D721Med (cell line): ENCODE data around the gene RPL13A.

Source experiments
- DNase-seq: peaks from one replicate; pipeline ENCODE4 v3.0.0; 2011; ENCODE audit warnings: low spot score; ENCODE audit not compliant: insufficient read length
- FAIRE-seq: peaks from 2 replicates; lab custom pipeline; 2011; peaks lifted over from hg19 to GRCh38; lab: Jason Lieb, UNC
- TF ChIP-seq, protein P1 (sequence below): IDR thresholded peaks from 2 replicates; pipeline ENCODE4 v1.5.1; 2012; ENCODE audit warnings: mild to moderate bottlenecking, control low read depth; ENCODE audit not compliant: insufficient read depth; ENCODE audit errors: missing control alignments

The RPL13A gene

DNA sequence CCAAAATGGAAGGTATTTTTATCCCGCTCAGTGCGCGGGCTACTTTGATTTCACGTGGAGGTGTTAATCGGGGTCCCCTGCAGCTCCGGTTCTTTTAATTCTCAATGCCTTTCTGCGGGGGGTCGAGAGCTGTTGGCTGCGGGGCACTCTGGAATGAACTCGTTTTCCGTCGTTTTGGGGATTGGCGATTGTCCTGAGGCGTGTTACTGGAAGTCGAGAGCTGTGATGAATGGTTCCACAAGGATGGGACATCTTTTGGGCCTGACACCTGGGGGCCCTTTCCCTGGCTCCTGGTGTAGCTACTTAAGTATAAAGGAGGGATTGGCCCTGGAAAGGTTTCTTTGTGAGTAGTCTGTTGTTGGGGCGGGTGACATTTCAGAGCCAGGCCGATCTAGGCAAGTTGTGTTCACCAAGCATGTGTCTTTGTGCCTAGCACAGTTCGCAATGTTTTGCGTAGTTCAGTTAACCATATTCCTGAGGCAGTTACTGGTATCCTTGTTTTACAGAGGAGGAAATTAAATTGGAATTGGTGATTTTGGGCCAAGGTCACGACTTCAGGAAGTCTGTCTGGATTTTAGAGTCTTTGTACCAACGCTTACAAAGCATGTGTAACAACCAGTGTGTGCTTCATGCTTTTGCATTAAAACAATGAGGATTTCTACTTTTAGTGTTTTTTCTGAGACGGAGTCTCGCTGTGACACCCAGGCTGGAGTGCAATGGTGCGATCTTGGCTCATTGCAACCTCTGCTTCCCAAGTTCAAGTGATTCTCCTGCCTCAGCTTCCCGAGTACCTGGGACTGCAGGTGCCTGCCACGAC is 846 bp downstream of the RPL13A start:
- TF ChIP-seq, protein P1, sequence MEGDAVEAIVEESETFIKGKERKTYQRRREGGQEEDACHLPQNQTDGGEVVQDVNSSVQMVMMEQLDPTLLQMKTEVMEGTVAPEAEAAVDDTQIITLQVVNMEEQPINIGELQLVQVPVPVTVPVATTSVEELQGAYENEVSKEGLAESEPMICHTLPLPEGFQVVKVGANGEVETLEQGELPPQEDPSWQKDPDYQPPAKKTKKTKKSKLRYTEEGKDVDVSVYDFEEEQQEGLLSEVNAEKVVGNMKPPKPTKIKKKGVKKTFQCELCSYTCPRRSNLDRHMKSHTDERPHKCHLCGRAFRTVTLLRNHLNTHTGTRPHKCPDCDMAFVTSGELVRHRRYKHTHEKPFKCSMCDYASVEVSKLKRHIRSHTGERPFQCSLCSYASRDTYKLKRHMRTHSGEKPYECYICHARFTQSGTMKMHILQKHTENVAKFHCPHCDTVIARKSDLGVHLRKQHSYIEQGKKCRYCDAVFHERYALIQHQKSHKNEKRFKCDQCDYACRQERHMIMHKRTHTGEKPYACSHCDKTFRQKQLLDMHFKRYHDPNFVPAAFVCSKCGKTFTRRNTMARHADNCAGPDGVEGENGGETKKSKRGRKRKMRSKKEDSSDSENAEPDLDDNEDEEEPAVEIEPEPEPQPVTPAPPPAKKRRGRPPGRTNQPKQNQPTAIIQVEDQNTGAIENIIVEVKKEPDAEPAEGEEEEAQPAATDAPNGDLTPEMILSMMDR: no peak

DNA sequence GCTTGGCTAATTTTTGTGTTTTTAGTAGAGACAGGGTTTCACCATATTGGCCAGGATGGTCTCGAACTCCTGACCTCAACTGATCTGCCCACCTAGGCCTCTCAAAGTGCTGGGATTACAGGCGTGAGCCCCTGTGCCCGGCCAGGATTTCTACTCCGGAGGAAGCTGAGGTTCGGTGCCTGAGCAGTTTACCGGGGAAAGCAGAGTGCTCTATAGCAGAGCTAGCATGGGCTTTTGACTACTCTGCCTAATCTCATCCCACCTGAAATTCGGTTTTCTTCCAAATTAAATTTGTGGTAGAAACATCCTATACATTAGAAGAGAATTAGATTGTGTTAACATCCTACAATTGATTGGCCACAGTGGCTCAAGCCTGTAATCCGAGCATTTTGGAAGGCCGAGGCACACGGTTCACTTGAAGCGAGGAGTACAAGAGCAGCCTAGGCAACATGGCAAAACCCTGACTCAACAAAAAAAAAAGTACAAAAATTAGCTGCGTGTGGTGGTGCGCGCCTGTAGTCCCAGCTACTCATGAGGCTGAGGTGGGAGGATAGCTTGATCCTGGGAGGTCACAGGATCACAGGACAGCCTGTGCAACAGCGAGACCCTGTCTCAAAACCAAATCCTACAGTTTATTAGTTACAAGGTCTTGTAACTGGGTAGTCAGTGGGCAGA is 1.6 kb downstream of the RPL13A start:
- DNase-seq (no peak), FAIRE-seq (no peak)
- TF ChIP-seq, protein P1: no peak

More for the DNA sequence above, 846 bp downstream of the RPL13A start:
- DNase-seq (no peak), FAIRE-seq (no peak)

DNA sequence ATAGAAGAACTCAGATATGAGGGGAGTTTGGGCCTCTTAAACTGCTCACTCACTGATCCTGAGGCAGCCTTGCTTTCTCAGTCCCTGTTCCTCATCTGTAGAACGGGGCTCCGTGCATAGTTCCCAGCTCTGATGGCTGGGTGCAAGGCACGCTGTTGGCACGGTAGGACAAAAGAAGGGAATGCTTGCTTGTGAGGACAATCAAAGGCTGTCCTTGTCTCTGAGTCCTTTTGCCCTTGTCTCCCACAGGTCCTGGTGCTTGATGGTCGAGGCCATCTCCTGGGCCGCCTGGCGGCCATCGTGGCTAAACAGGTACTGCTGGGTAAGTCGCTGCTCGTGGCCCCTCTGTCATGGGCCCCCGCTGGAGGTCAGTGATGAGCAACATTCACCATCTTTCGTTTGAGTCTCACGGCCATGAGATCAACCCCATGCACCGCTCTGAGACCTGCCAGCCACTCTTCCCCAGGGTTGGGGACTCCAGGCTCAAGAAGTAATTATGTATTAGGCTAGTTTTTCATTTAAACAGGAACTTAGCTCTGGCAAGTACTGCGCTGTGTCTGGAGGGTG is 2.3 kb downstream of the RPL13A start:
- TF ChIP-seq, protein P1: peak; percentile 24
- FAIRE-seq (no peak), DNase-seq (no peak)

DNA sequence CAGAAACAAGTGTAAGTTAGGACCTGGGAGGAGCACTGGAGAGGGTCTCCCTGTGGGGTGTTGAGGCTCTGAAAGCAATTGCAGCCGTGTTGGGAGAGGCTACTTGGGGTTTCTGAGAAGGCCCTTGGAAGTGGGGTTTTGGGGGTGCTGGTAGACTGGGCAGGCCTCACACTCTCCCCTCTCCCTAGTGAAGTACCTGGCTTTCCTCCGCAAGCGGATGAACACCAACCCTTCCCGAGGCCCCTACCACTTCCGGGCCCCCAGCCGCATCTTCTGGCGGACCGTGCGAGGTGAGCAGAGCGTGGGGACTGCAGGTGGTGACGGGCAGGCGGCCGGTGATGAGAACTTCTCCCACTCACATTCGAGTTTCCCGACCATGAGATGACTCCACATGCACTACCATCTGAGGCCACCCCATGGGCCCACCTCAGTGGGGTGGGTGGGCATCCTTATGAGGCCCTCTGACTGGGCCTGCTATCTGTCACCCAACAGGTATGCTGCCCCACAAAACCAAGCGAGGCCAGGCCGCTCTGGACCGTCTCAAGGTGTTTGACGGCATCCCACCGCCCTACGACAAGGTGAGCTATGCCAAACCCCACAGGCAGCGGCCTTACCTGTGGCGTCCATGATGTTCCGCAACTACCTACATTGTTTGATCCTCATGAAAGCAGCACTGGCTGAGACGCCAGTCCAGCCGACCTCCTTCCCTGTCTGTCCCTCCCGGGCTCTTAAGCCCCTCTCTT is 3.0 kb downstream of the RPL13A start:
- TF ChIP-seq, protein P1: no peak
- FAIRE-seq: no peak
- no peak for DNase-seq

DNA sequence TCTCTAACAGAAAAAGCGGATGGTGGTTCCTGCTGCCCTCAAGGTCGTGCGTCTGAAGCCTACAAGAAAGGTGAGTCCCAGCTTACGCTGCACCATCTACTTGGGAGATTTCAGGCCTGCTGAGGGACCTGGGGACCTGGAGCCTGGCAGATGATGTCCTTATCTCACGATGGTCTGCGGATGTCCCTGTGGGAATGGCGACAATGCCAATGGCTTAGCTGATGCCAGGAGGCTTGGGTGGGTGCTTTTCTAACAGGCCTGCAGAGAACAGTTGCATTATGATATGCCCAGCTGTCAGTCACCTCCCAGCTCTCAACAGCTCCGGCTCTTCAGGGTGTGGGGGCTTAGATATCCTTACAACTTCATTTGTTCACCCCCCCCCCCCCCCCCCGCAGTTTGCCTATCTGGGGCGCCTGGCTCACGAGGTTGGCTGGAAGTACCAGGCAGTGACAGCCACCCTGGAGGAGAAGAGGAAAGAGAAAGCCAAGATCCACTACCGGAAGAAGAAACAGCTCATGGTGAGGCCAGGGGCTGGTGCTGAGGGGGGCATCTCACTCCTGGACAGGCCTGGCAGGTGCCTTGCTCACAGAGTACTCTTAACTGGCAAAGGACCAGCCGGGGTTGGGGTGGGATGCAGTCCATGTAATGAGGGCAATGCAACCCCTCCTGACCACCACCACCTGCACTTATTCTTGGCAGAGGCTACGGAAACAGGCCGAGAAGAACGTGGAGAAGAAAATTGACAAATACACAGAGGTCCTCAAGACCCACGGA is 3.8 kb downstream of the RPL13A start:
- TF ChIP-seq, protein P1: no peak
- FAIRE-seq (no peak), DNase-seq (no peak)

DNA sequence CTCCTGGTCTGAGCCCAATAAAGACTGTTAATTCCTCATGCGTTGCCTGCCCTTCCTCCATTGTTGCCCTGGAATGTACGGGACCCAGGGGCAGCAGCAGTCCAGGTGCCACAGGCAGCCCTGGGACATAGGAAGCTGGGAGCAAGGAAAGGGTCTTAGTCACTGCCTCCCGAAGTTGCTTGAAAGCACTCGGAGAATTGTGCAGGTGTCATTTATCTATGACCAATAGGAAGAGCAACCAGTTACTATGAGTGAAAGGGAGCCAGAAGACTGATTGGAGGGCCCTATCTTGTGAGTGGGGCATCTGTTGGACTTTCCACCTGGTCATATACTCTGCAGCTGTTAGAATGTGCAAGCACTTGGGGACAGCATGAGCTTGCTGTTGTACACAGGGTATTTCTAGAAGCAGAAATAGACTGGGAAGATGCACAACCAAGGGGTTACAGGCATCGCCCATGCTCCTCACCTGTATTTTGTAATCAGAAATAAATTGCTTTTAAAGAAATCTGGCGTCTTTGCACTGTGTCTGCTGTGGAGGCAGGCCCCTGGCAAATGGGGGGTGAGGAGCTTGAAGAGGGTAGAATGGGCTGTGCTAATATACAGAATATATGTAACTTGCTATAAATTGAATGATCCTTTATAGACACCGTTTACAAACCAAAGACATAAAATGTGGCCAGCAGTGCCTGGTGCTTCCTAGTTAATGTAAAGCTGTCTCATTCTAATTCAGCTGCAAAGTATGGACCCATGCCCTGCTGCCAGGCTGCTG is 4.6 kb downstream of the RPL13A start:
- no peak for DNase-seq
- TF ChIP-seq, protein P1: no peak
- no peak for FAIRE-seq
